PC-3 (cell line): ENCODE measurements around the gene CEBPA.

ENCODE experiments used
- CTCF ChIP-seq: fragments of 300-600 bp; sonication (generic); conservative IDR thresholded peaks from 2 replicates; pipeline ENCODE4 v1.5.1; 2017; ENCODE audit warnings: antibody characterized with exemption, low read depth, mild to moderate bottlenecking, low read length
- EZH2 ChIP-seq: fragments of 300-600 bp; sonication (generic); IDR thresholded peaks from one replicate; pipeline ENCODE4 v1.6.1; 2017; ENCODE audit warnings: antibody characterized with exemption, mild to moderate bottlenecking, low read length; ENCODE audit not compliant: unreplicated experiment

GRCh38 chr19:33306853-33307792, 4.8 kb upstream of the CEBPA start:
- TF ChIP-seq CTCF: no peak
- no peak for TF ChIP-seq EZH2
